ENCODE data around the gene SPIRE1. TPM values are rescaled to one million over a fixed set of nuclear protein-coding genes. Genes with fewer than 3 reads are reported as not detected.

The SPIRE1 gene
- total RNA-seq, 1 experiment from 2014 or later: 16.6 TPM

- Histone ChIP-seq H3K4ac (ENCODE audit: low read depth, low read length) (no peak overlapping the region), H2AFZ (ENCODE audit: low read length) (no peak overlapping the region), H4K5ac (ENCODE audit: insufficient read length, low read depth, low read length) (no peak overlapping the region), H3K79me1 (ENCODE audit: insufficient read depth, low read depth, low read length, poor library complexity, severe bottlenecking) (no peaks in the 10 kb centered on the region), H3K56ac (ENCODE audit: insufficient read length, low read depth, low read length) (no peak overlapping the region), H4K8ac (replicated peaks; ENCODE audit: insufficient read length, low read depth, low read length) (no peak overlapping the region), H3K23me2 (ENCODE audit: insufficient read length, low read depth, low read length, poor library complexity, severe bottlenecking) (no peaks in the 10 kb centered on the region), H3K4me2 (ENCODE audit: insufficient read depth, insufficient read length, low read length) (no peak overlapping the region), H3K27ac (ENCODE audit: insufficient read length, low read depth, low read length) (no peak overlapping the region), H3K9ac (ENCODE audit: extremely low read depth, insufficient read length, low read length) (no peak overlapping the region), H2AK5ac (ENCODE audit: insufficient read length, low read length) (no peak overlapping the region), H3K4me1 (ENCODE audit: insufficient read depth, low read length) (no peaks in the 10 kb centered on the region), H2BK5ac (ENCODE audit: insufficient read length, low read length) (no peak overlapping the region), H3T11ph (ENCODE audit: low read length) (no peak overlapping the region), H4K20me1 (ENCODE audit: control insufficient read depth, insufficient read depth, insufficient read length) (no peaks in the 10 kb centered on the region), H3K18ac (ENCODE audit: insufficient read length, low read depth, low read length) (no peak overlapping the region), H2BK20ac (ENCODE audit: low read depth, low read length, poor library complexity, severe bottlenecking) (no peak overlapping the region), H3K79me2 (ENCODE audit: insufficient read depth, low read length) (no peaks in the 10 kb centered on the region), H2BK15ac (ENCODE audit: low read depth, low read length) (no peak overlapping the region), H2BK120ac (ENCODE audit: low read depth, low read length, poor library complexity, severe bottlenecking) (no peak overlapping the region), H3K14ac (ENCODE audit: insufficient read depth, low read length) (no peak overlapping the region), H4K91ac (ENCODE audit: insufficient read length, low read depth, low read length) (no peak overlapping the region), H3K23ac (ENCODE audit: insufficient read length, low read depth, low read length) (no peak overlapping the region), H2BK12ac (ENCODE audit: insufficient read length, low read depth, low read length) (no peak overlapping the region), H3K9me3 (ENCODE audit: control insufficient read depth, low read depth, low read length) (no peaks in the 10 kb centered on the region), H3K27me3 (ENCODE audit: insufficient read depth, low read length) (no peaks in the 10 kb centered on the region)
- WGBS (ENCODE audit: extremely low coverage, insufficient read length, low lambda C conversion rate): no CpG with 5 or more reads among the region's 2 CpGs
- no peak for TF ChIP-seq CTCF (conservative IDR thresholded peaks at IDR 0.05)
- H3K36me3 Mint-ChIP-seq (ENCODE audit: insufficient read depth in 1 of 3, low read depth in 3 of 3): no peaks in the 10 kb centered on the region; a peak in 1 of 7 replicates
- no peak overlapping the region; a peak in 1 of 7 replicates for H3K27ac Mint-ChIP-seq
- no peaks in the 10 kb centered on the region for H3K27me3 Mint-ChIP-seq (ENCODE audit: low read depth)
- no peak overlapping the region for H3K4me3 Mint-ChIP-seq
- no peak for DNase-seq
- no peaks in the 10 kb centered on the region for H3K9me3 Mint-ChIP-seq
- no peaks in the 10 kb centered on the region for H3K4me1 Mint-ChIP-seq
Measured at GRCh38 chr18:12574494-12575185, 83.3 kb downstream of the SPIRE1 start.

Measured in H9 (cell line).